Vagina (tissue), 2 donors: Measurements from ENCODE around the gene EPX. TPM values are rescaled to one million over a fixed set of nuclear protein-coding genes. Genes with fewer than 3 reads are reported as not detected.

Source experiments
- DNase-seq, 2 donors: peaks; one replicate each; pipeline ENCODE4 v3.0.0-alpha.2; 2017; ENCODE audit errors: extremely low spot score in 2 of 2
- H3K27ac ChIP-seq: fragments of 200-600 bp; sonication (generic); one replicate; pipeline ENCODE4 v1.5.1; 2019
- H3K27me3 ChIP-seq: fragments of 200-600 bp; sonication (generic); one replicate; pipeline ENCODE4 v1.5.1; 2019
- H3K36me3 ChIP-seq, 2 donors: fragments of 200-600 bp; sonication (generic); one replicate each; pipeline ENCODE4 v1.5.1; 2017 to 2019
- H3K4me1 ChIP-seq: fragments of 200-600 bp; sonication (generic); one replicate; pipeline ENCODE4 v1.5.1; 2019
- H3K4me3 ChIP-seq, 2 donors: fragments of 200-600 bp; sonication (generic); 1 replicate in 1 of 2; 2 replicates in 1 of 2; pipeline ENCODE4 v1.5.1; 2016 to 2019
- H3K9me3 ChIP-seq: fragments of 200-600 bp; sonication (generic); one replicate; pipeline ENCODE4 v1.5.1; 2019
- POLR2A ChIP-seq, 2 donors: fragments of 450-650 bp; IDR thresholded peaks; one replicate each; pipeline ENCODE4 v1.6.1; 2017; ENCODE audit warnings: antibody characterized with exemption in 2 of 2, mild to moderate bottlenecking in 2 of 2, moderate library complexity in 2 of 2
- POLR2AphosphoS5 ChIP-seq, 2 donors: sonication (generic); formaldehyde crosslinking; IDR thresholded peaks; one replicate each; pipeline ENCODE4 v1.9.0; 2017; ENCODE audit warnings: antibody characterized with exemption in 2 of 2, mild to moderate bottlenecking in 2 of 2, low read depth in 1 of 2; ENCODE audit not compliant: insufficient read depth in 1 of 2
- intact Hi-C: fragments of 100-400 bp; cut with DNase I; formaldehyde crosslinking; loops from one replicate; pipeline ENCODE4 v1.15.1; 2023
- total RNA-seq: library from RNA; depleted of rRNA; stranded (reverse); fragments of >200 nt; gene quantifications from one replicate; pipeline ENCODE4 v1.2.3, GENCODE V29; 2016
- TF ChIP-seq, protein P1 (sequence below), 3 experiments: fragments of 450-650 bp in 2 of 3; fragments of 200-600 bp in 1 of 3; sonication (generic) in 1 of 3; IDR thresholded peaks; one replicate each; pipeline ENCODE4 v1.5.1; 2017 to 2019; ENCODE audit warnings: antibody characterized with exemption in 3 of 3, mild to moderate bottlenecking in 2 of 3, moderate library complexity in 2 of 3

EPX gene
- total RNA-seq, 1 donor from 2014 or later = not detected

DNA sequence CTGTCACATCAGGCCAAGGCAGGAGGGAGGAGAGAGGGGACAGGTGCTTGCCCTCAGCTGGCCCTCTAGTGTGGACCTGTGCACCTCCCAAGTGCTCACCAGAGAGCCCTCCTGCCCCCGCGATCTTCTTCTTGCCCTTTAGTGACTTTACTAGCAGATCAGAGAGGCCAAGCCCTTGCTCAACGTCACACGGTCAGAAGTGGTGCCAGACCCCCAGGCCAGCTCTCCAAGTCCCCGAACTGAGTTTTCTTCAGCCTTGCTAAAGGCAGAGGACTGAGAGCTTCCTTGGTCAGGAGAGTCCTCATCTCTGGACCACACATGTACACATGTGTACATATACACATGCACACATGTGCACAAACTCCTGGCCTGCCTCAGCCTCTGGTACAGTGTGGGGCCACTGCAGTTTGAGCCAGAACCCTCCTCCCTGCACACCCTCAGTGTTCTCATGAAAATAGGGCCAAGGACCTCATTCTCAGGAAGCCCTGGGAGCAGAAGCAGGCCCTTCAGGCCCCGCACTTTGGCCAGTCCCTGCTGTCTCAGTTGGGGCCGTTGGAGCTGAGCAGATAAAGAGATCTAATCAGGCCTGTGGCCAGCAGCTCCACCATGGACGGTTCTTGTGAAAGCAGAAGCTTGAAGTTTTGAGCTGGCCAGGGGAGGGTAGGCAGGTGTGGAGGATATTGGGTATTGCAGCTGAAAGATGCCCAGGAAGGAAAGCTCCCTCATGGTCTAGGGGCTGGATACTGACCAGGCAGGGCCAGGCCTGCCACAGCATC, 7.4 kb upstream of the EPX start:
- H3K27ac ChIP-seq = no peak overlapping the region
- no peaks in the 10 kb centered on the region for H3K36me3 ChIP-seq
- intact Hi-C loops = no loop called here
- H3K27me3 ChIP-seq = no peaks in the 10 kb centered on the region
- H3K9me3 ChIP-seq = no peaks in the 10 kb centered on the region
- H3K4me3 ChIP-seq = no peak overlapping the region
- TF ChIP-seq, protein P1, sequence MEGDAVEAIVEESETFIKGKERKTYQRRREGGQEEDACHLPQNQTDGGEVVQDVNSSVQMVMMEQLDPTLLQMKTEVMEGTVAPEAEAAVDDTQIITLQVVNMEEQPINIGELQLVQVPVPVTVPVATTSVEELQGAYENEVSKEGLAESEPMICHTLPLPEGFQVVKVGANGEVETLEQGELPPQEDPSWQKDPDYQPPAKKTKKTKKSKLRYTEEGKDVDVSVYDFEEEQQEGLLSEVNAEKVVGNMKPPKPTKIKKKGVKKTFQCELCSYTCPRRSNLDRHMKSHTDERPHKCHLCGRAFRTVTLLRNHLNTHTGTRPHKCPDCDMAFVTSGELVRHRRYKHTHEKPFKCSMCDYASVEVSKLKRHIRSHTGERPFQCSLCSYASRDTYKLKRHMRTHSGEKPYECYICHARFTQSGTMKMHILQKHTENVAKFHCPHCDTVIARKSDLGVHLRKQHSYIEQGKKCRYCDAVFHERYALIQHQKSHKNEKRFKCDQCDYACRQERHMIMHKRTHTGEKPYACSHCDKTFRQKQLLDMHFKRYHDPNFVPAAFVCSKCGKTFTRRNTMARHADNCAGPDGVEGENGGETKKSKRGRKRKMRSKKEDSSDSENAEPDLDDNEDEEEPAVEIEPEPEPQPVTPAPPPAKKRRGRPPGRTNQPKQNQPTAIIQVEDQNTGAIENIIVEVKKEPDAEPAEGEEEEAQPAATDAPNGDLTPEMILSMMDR (IDR thresholded peaks at IDR 0.05) = no peak
- no peak for TF ChIP-seq POLR2AphosphoS5 (IDR thresholded peaks at IDR 0.05; ENCODE audit: insufficient read depth in 1 of 2, low read depth in 1 of 2)
- TF ChIP-seq POLR2A (IDR thresholded peaks at IDR 0.05) = no peak
- H3K4me1 ChIP-seq = no peaks in the 10 kb centered on the region
- DNase-seq = peak in 1 of 2 donors; percentile 76

DNA sequence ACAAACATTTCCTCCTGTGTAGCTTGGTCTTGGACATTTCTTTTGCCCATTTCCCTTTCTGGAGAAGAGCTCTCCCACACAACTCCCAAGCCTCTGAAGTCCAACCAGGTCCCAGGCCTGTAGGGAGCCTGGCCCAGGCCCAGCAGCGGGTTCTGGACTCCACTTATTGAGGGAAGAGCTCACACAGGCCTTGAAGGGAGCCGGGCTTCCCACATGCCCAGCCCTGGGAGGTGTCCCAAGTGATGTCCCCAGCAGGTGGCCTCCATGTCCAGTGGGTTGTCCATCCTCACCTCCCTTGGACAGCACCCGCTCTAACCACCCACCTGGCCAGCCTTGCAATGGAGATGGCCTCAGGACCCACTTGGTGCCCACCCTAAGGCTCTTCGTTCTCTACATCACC, 5.9 kb upstream of the EPX start:
- Histone ChIP-seq H3K27ac (no peak overlapping the region), H3K4me3 (no peak overlapping the region), H3K9me3 (no peaks in the 10 kb centered on the region), H3K27me3 (no peaks in the 10 kb centered on the region), H3K36me3 (no peaks in the 10 kb centered on the region), H3K4me1 (no peaks in the 10 kb centered on the region)
- TF ChIP-seq POLR2A (IDR thresholded peaks at IDR 0.05) (no peak), POLR2AphosphoS5 (IDR thresholded peaks at IDR 0.05; ENCODE audit: insufficient read depth in 1 of 2, low read depth in 1 of 2) (no peak)
- TF ChIP-seq, protein P1 (IDR thresholded peaks at IDR 0.05) = no peak
- peak in 1 of 2 donors; percentile 67 for DNase-seq
- intact Hi-C loops = no loop called here

DNA sequence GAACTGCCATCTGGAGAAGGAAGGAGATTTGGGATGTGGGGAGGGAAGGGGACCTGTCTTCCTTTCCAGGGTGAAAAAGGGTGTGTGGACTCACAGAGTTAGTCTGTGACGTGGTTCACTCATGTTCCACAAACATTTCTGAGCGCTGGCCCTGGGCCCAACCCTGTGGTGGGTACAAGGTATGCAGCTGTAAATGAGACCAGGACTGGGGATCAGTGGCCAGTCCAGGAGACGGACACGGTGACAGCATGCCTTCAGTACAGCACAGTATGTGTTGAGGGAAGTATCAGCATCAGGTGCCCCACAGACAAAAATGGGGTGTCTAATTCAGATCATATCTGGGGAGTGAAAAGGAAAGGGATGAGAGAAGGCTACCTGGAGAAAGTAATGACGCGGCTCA, 5.5 kb upstream of the EPX start:
- intact Hi-C loops = no loop called here
- Histone ChIP-seq H3K27ac (no peak overlapping the region), H3K27me3 (no peaks in the 10 kb centered on the region), H3K36me3 (no peaks in the 10 kb centered on the region), H3K4me3 (no peak overlapping the region), H3K4me1 (no peaks in the 10 kb centered on the region), H3K9me3 (no peaks in the 10 kb centered on the region)
- TF ChIP-seq, protein P1 (IDR thresholded peaks at IDR 0.05) = no peak
- no peak for TF ChIP-seq POLR2AphosphoS5 (IDR thresholded peaks at IDR 0.05; ENCODE audit: insufficient read depth in 1 of 2, low read depth in 1 of 2)
- peak in 1 of 2 donors; percentile 58 for DNase-seq

DNA sequence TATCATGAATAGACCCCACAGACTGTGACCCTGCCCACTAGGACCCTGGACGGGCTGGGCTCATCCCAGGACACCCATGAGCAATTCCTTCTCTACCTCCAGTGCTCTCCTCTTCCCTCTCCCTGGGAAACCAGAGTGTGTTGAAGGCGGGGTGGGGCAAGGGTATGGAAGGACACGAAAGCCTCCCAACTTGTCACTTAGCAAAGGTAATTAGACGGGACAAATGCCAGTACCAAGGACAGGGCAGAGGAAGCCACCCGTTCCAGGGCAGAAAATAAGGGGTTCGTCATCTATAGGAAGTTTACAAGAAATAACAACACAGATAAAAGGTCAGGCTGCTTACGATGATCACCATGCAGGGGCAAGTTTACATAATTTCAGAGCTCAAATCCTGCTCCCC, 4.9 kb upstream of the EPX start:
- Histone ChIP-seq H3K4me3 (no peak overlapping the region), H3K27ac (no peak overlapping the region), H3K4me1 (no peaks in the 10 kb centered on the region), H3K9me3 (no peaks in the 10 kb centered on the region), H3K27me3 (no peaks in the 10 kb centered on the region), H3K36me3 (no peaks in the 10 kb centered on the region)
- TF ChIP-seq POLR2AphosphoS5 (IDR thresholded peaks at IDR 0.05; ENCODE audit: insufficient read depth in 1 of 2, low read depth in 1 of 2) (no peak), POLR2A (IDR thresholded peaks at IDR 0.05) (no peak)
- TF ChIP-seq, protein P1 (IDR thresholded peaks at IDR 0.05) = no peak
- intact Hi-C loops = no loop called here
- peak in 1 of 2 donors; percentile 46 for DNase-seq

DNA sequence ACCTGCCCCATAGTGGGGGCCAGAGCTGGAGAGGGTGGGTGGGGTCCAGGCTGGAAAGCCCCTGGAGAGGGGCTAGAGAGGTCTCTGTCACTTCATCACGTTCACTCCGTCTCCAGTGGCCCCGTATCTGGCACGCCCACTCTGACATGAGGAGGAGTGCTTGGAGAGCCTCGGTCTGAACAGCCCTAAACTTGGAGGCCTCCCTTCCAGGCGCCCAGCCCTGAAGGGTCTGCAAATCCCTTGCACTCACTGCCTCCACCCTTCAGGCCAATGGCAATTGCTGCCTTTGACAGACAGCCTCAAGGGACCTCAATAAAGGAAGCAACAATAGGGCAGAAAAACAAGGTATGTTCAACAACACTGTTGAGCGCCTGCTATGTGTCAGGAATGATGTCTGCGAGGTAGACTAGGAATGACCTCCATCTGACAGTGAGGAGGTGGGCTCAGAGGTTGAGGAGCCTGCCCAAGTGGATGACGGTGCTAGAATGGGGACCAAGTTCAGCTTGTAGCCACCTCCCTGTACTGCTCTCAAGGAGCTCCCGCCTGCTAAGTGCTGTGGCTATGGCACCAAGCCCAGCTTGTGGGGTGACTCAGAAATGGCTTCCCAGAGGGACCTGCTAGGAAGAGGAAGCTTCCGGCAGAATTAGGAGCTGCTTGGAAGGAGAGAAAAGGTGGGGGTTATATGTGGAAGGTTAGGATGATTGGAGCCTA, 2.9 kb upstream of the EPX start:
- no peak for DNase-seq
- no peak overlapping the region for H3K4me3 ChIP-seq
- intact Hi-C loops = loop anchor here (5.0 kb wide), 1 partner anchor 898 kb away; no protein-coding TSS in a partner anchor
- H3K9me3 ChIP-seq = no peaks in the 10 kb centered on the region
- H3K36me3 ChIP-seq = no peaks in the 10 kb centered on the region
- no peaks in the 10 kb centered on the region for H3K27me3 ChIP-seq
- no peaks in the 10 kb centered on the region for H3K4me1 ChIP-seq
- no peak overlapping the region for H3K27ac ChIP-seq
- TF ChIP-seq, protein P1 (IDR thresholded peaks at IDR 0.05) = no peak
- TF ChIP-seq POLR2A (IDR thresholded peaks at IDR 0.05) (no peak), POLR2AphosphoS5 (IDR thresholded peaks at IDR 0.05; ENCODE audit: insufficient read depth in 1 of 2, low read depth in 1 of 2) (no peak)
